Fibroblast of mammary gland (primary cell): Measurements from ENCODE around the gene ARID1B.

ENCODE experiments used
- DNase-seq: peaks from one replicate; pipeline ENCODE4 v3.0.0-alpha.2; 2010; ENCODE audit warnings: low read depth
- H3K4me3 ChIP-seq: 2 replicates; pipeline ENCODE4 v1.5.1; 2011; ENCODE audit warnings: low read depth, mild to moderate bottlenecking, low read length, moderate library complexity; ENCODE audit not compliant: control insufficient read depth
- TF ChIP-seq, protein P1 (sequence below): conservative IDR thresholded peaks from 2 replicates; pipeline ENCODE4 v1.5.1; 2011; ENCODE audit warnings: low read depth, low read length, inconsistent platforms; ENCODE audit not compliant: control insufficient read depth, insufficient read depth

The ARID1B gene

DNA sequence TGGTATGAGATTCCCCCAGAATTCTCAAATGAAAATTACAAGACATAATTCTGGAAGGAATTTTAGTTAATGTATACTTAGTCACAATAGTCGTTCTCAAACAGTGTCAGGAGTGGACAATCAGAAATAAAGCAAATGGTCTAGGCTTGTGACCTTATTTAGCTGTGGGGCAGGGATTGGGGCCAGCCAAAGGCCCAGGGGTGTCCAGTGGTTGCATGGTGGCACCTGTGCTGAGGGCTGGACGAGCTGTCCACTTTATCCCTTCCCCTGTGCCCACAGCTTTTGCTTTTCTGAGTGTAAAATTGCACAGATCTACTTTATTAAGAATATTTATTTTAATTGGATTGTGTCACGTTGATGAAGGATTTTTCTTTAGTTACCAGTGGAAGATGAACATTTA, 195.0 kb downstream of the ARID1B start:
- no peak overlapping the region for H3K4me3 ChIP-seq
- DNase-seq = no peak
- TF ChIP-seq, protein P1, sequence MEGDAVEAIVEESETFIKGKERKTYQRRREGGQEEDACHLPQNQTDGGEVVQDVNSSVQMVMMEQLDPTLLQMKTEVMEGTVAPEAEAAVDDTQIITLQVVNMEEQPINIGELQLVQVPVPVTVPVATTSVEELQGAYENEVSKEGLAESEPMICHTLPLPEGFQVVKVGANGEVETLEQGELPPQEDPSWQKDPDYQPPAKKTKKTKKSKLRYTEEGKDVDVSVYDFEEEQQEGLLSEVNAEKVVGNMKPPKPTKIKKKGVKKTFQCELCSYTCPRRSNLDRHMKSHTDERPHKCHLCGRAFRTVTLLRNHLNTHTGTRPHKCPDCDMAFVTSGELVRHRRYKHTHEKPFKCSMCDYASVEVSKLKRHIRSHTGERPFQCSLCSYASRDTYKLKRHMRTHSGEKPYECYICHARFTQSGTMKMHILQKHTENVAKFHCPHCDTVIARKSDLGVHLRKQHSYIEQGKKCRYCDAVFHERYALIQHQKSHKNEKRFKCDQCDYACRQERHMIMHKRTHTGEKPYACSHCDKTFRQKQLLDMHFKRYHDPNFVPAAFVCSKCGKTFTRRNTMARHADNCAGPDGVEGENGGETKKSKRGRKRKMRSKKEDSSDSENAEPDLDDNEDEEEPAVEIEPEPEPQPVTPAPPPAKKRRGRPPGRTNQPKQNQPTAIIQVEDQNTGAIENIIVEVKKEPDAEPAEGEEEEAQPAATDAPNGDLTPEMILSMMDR = no peak

DNA sequence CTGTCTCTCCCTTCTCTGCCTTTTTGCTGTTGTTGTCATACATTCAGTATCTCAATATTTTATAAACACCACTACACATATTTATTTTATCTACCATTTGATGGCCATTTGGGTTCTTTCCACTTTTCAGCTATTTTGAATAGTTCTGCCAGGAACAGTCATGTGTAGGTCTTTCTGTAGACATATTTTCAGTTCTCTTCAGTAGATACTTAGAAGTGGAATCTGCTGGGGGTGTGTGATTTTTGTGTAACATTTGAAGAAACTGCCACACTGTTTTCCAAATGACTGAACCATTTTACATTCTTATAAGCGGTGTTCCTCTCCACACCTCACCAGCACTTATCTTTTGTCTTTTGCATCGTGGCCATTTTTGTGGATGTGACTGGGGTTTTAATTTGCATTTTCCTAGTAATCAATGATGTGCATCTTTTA, 197.7 kb downstream of the ARID1B start:
- no peak for DNase-seq
- TF ChIP-seq, protein P1 = no peak
- no peak overlapping the region for H3K4me3 ChIP-seq

DNA sequence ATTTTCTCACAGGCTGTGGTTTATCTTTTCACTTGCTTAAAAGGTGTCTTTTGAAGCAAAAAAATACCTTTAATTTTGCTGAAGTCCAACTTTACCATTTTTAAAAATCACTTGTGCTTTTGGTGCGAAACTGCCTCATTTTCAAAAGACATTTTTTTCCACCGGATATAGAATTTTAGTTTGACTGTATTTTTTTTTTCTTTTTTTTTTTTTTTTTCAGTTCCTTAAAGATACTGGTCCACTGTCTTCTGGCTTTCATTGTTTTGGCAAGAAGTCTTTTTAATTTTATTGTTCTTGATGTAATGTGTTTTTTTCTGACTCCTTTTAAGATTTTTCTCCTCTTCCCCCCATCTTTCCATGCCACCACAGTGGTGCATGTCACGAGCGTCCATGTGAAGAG, 198.2 kb downstream of the ARID1B start:
- TF ChIP-seq, protein P1 = no peak
- no peak overlapping the region for H3K4me3 ChIP-seq

DNA sequence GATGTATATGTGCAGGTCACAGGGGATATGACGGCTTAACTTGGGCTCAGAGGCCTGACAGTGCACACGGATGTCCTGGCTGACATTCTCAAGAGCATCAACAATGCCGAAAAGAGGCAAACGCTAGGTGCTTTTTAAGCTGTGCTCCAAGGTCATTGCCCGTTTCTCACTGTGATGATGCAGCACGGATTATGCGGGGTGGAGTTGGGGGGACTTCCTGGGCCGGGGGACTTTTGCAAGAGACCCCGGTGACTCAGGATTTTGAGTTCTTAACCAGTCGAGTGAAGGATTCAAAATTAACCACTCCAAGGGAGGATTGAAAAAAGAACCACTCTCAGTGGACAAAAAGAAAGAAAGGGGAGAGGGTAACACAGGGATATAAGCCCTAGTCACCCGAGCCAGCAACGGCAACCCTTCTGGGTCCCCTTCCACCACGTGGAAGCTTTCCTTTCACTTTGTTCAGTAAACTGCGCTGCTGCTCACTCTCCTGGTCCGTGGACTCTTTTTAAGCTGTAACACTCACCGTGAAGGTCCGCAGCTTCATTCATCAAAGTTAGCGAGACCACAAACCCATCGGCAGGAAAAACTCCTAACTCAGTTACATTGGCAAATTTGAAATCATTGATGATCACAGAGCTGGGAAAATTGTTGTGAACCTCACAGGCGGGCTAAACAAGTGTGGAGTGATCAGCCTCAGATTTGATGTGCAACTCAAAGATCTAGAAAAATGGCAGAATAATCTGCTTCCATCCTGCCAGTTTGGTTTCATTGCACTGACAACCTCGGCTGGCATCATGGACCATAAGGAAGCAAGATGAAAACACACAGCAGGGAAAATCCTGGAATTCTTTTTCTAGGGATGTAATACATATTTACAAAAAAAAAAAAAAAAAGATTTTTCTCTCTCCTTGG, 199.3 kb downstream of the ARID1B start:
- TF ChIP-seq, protein P1 = no peak
- DNase-seq = peak; percentile 52
- H3K4me3 ChIP-seq = peak overlapping the region; percentile 47

More for the DNA sequence above, 198.2 kb downstream of the ARID1B start:
- DNase-seq = no peak

DNA sequence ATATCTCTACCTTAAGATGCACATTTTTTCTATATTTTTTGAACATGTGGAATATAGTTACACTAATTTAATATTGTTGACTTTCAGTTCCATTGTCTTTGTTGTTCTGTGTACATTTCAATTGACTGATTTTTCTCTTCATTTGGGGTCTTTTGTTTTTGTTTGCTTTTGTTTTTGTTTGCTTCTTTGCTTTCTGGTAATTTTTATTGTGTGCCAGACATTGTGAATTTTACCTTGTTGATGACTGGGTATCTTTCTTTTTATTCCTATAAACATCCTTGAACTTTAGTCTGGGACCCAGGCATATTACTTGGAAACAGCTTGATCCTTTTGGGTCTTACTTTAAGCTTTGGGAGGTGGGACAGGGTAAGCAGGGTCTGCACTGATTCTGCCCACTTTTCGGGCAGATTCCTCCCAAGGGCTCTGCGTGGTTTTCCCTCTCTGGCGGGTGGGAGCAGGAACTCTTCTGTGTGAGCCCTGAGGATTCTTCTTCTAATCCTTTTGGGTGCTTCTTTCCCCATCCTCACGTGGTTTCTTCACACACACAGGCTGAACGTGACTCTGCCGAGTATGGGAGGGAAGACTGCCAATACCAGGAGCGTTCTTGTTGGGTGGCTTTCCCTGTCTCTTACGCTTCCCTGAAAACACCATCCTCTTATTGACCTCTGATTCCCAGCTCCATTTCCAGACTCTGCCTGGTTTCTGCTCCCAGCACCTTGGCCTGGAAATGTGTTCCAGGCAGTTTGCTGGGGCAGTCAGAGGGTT, 200.5 kb downstream of the ARID1B start:
- no peak overlapping the region for H3K4me3 ChIP-seq
- TF ChIP-seq, protein P1 = no peak
- peak; percentile 77 for DNase-seq

DNA sequence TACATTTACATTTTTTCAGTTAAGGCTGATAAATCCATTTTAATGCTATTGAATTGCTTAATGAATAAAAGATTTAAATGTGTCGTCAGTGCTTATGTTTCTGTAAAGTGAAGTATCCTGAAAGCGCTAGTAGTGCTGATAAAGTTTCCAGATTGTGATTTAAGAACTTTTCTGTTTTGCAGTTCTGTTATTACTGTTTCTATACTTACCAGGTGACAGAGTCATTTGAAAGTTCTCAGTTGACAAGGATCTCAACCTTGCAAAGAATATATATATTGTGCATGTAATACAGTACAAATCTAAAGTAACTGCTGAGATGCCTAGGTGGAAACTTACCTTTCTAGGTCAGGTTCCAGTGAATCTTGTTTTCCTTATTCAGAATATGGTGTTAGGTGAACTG, 201.8 kb downstream of the ARID1B start:
- DNase-seq = no peak
- TF ChIP-seq, protein P1 = no peak
- no peak overlapping the region for H3K4me3 ChIP-seq
